Measurements from ENCODE around the gene PCP2. TPM values are rescaled to one million over a fixed set of nuclear protein-coding genes. Genes with fewer than 3 reads are reported as not detected.

PCP2 gene
- polyA plus RNA-seq, 2 of the 4 experiments (the other 2 are of a cell fraction) = 0.19 TPM; not detected in 1

DNA sequence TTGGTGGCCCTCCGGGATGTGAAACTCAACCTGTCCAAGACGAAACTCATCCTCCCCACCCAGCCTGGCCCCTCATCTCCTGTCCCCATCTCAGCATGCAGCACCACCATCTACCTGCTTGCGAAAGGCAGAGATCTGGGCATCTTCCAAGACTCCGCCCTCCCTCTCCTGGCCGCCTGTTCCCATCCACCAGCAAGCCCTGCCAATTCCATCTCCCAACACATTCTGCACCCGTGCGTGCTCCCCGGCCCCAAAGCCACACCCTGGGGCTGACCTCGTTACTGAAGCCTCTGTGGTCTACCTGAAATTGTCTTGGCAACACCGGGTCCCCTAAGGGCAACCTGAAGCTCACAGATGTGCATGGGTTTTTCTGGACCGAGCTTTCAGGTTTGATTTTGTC, 51.1 kb downstream of the PCP2 start:
- TF ChIP-seq POLR2AphosphoS2 (conservative IDR thresholded peaks at IDR 0.05; ENCODE audit: low read length) (no peak), GATA3 (IDR thresholded peaks at IDR 0.05; ENCODE audit: borderline replicate concordance) (no peak), EP300 (IDR thresholded peaks at IDR 0.05) (no peak), ZSCAN20 (CRISPR knock-in tag; IDR thresholded peaks at IDR 0.05) (no peak), KDM5A (IDR thresholded peaks at IDR 0.05) (no peak), POLR2A (IDR thresholded peaks at IDR 0.05; ENCODE audit: low read length) (no peak), HOXB13 (CRISPR knock-in tag; IDR thresholded peaks at IDR 0.05; ENCODE audit: low read depth) (no peak), EHMT2 (IDR thresholded peaks at IDR 0.05; ENCODE audit: low read depth) (no peak), CBX8 (IDR thresholded peaks at IDR 0.05) (no peak), RARB (CRISPR knock-in tag; IDR thresholded peaks at IDR 0.05) (no peak), BHLHE40 (IDR thresholded peaks at IDR 0.05; ENCODE audit: low read depth, low read length) (no peak), HEYL (CRISPR knock-in tag; IDR thresholded peaks at IDR 0.05) (no peak), SMC3 (IDR thresholded peaks at IDR 0.05) (no peak), TFCP2L1 (CRISPR knock-in tag; IDR thresholded peaks at IDR 0.05) (no peak), JUN (IDR thresholded peaks at IDR 0.05) (no peak), KDM1A (IDR thresholded peaks at IDR 0.05; ENCODE audit: low read depth) (no peak)
- TF ChIP-seq, protein P1, sequence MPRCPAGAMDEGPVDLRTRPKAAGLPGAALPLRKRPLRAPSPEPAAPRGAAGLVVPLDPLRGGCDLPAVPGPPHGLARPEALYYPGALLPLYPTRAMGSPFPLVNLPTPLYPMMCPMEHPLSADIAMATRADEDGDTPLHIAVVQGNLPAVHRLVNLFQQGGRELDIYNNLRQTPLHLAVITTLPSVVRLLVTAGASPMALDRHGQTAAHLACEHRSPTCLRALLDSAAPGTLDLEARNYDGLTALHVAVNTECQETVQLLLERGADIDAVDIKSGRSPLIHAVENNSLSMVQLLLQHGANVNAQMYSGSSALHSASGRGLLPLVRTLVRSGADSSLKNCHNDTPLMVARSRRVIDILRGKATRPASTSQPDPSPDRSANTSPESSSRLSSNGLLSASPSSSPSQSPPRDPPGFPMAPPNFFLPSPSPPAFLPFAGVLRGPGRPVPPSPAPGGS (IDR thresholded peaks at IDR 0.05) = no peak
- TF ChIP-seq, protein P2, sequence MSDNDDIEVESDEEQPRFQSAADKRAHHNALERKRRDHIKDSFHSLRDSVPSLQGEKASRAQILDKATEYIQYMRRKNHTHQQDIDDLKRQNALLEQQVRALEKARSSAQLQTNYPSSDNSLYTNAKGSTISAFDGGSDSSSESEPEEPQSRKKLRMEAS (IDR thresholded peaks at IDR 0.05) = no peak
- TF ChIP-seq, protein P3, sequence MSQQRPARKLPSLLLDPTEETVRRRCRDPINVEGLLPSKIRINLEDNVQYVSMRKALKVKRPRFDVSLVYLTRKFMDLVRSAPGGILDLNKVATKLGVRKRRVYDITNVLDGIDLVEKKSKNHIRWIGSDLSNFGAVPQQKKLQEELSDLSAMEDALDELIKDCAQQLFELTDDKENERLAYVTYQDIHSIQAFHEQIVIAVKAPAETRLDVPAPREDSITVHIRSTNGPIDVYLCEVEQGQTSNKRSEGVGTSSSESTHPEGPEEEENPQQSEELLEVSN (IDR thresholded peaks at IDR 0.05; ENCODE audit: borderline replicate concordance, low read depth) = no peak
- TF ChIP-seq, protein P4, sequence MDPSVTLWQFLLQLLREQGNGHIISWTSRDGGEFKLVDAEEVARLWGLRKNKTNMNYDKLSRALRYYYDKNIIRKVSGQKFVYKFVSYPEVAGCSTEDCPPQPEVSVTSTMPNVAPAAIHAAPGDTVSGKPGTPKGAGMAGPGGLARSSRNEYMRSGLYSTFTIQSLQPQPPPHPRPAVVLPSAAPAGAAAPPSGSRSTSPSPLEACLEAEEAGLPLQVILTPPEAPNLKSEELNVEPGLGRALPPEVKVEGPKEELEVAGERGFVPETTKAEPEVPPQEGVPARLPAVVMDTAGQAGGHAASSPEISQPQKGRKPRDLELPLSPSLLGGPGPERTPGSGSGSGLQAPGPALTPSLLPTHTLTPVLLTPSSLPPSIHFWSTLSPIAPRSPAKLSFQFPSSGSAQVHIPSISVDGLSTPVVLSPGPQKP (IDR thresholded peaks at IDR 0.05; ENCODE audit: low read depth, low read length) = no peak
- H3K4me3 ChIP-seq = no peak overlapping the region
- no peak overlapping the region for H3K4me2 ChIP-seq
- ChIA-PET POLR2A (no interaction called here), CTCF (interaction anchor here (1.6 to 2.0 kb wide), 2 partner anchors 14 to 98 kb away, joined by 4 to 7 read pairs; partner anchors contain the start of gene TRAPPC5)
- no peaks in the 10 kb centered on the region for H3K4me1 ChIP-seq
- no peak overlapping the region for H3K27ac ChIP-seq
- H3K9me3 ChIP-seq = no peaks in the 10 kb centered on the region
- ATAC-seq (no peak), FAIRE-seq (no peak), DNase-seq (ENCODE audit: low read depth in 1 of 2, low spot score in 1 of 2) (no peak)
- WGBS (ENCODE audit: missing lambda C conversion rate) = 32% methylated on average over 11 of the region's 11 CpGs

Small RNA genes within 50 kb of the gene (small RNA-seq; reads per million reads assigned to genes)
- 0 reads per million in 6 experiments for gene MIR6792

Other genes with a start within 250 kb of the PCP2 start
- gene PEX11G, start 144.7 kb downstream of the PCP2 start, polyA plus RNA-seq (2011; rRNA removed) = 1.3 and 1.5 TPM in 2 replicates
- gene PEX11G, start 144.7 kb downstream of the PCP2 start, polyA plus RNA-seq (2017; fragmentation: RNase III; extraction: RNeasy Plus Mini Kit Qiagen cat#74134 plus additional on column Dnase treatment) = 1.8 to 2.9 TPM (median 1.9 TPM) in 3 replicates
- gene ZNF358, start 117.6 kb downstream of the PCP2 start, polyA plus RNA-seq (2011; rRNA removed) = 9.5 and 9.9 TPM in 2 replicates
- 10.7 to 15.4 TPM (median 14.0 TPM) in 3 replicates for gene ZNF358, start 117.6 kb downstream of the PCP2 start, polyA plus RNA-seq (2017; fragmentation: RNase III; extraction: RNeasy Plus Mini Kit Qiagen cat#74134 plus additional on column Dnase treatment)
- 13.1 and 13.5 TPM in 2 replicates for gene MCOLN1, start 111.1 kb downstream of the PCP2 start, polyA plus RNA-seq (2011; rRNA removed)
- gene MCOLN1, start 111.1 kb downstream of the PCP2 start, polyA plus RNA-seq (2017; fragmentation: RNase III; extraction: RNeasy Plus Mini Kit Qiagen cat#74134 plus additional on column Dnase treatment) = 8.4 to 13.4 TPM (median 12.6 TPM) in 3 replicates
- gene PNPLA6, start 98.0 kb downstream of the PCP2 start, polyA plus RNA-seq (2011; rRNA removed) = 13.8 and 17.0 TPM in 2 replicates
- gene PNPLA6, start 98.0 kb downstream of the PCP2 start, polyA plus RNA-seq (2017; fragmentation: RNase III; extraction: RNeasy Plus Mini Kit Qiagen cat#74134 plus additional on column Dnase treatment) = 40.8 to 66.1 TPM (median 58.1 TPM) in 3 replicates
- gene CAMSAP3, start 37.9 kb downstream of the PCP2 start, polyA plus RNA-seq (2011; rRNA removed) = 0.81 and 1.3 TPM in 2 replicates
- gene CAMSAP3, start 37.9 kb downstream of the PCP2 start, polyA plus RNA-seq (2017; fragmentation: RNase III; extraction: RNeasy Plus Mini Kit Qiagen cat#74134 plus additional on column Dnase treatment) = 2.4 to 3.6 TPM (median 2.9 TPM) in 3 replicates
- 13.9 and 15.0 TPM in 2 replicates for gene XAB2, start 4.2 kb downstream of the PCP2 start, polyA plus RNA-seq (2011; rRNA removed)
- gene XAB2, start 4.2 kb downstream of the PCP2 start, polyA plus RNA-seq (2017; fragmentation: RNase III; extraction: RNeasy Plus Mini Kit Qiagen cat#74134 plus additional on column Dnase treatment) = 21.2 to 22.2 TPM (median 21.6 TPM) in 3 replicates
- 28.5 and 48.6 TPM in 2 replicates for gene PET100, start 3.9 kb downstream of the PCP2 start, polyA plus RNA-seq (2011; rRNA removed)
- gene PET100, start 3.9 kb downstream of the PCP2 start, polyA plus RNA-seq (2017; fragmentation: RNase III; extraction: RNeasy Plus Mini Kit Qiagen cat#74134 plus additional on column Dnase treatment) = 85.0 to 109 TPM (median 99.3 TPM) in 3 replicates
- gene STXBP2, start 3.4 kb upstream of the PCP2 start, polyA plus RNA-seq (2011; rRNA removed) = 44.4 and 47.2 TPM in 2 replicates
- 39.4 to 47.6 TPM (median 41.4 TPM) in 3 replicates for gene STXBP2, start 3.4 kb upstream of the PCP2 start, polyA plus RNA-seq (2017; fragmentation: RNase III; extraction: RNeasy Plus Mini Kit Qiagen cat#74134 plus additional on column Dnase treatment)
- gene RETN, start 35.3 kb upstream of the PCP2 start, polyA plus RNA-seq (2011; rRNA removed) = not detected in 2 replicates
- not detected in 3 replicates for gene RETN, start 35.3 kb upstream of the PCP2 start, polyA plus RNA-seq (2017; fragmentation: RNase III; extraction: RNeasy Plus Mini Kit Qiagen cat#74134 plus additional on column Dnase treatment)
- gene MCEMP1, start 43.4 kb upstream of the PCP2 start, polyA plus RNA-seq (2011; rRNA removed) = 0.05 and 0.17 TPM in 2 replicates
- gene MCEMP1, start 43.4 kb upstream of the PCP2 start, polyA plus RNA-seq (2017; fragmentation: RNase III; extraction: RNeasy Plus Mini Kit Qiagen cat#74134 plus additional on column Dnase treatment) = not detected in 3 replicates
- gene TRAPPC5, start 47.1 kb upstream of the PCP2 start, polyA plus RNA-seq (2011; rRNA removed) = 23.8 and 31.6 TPM in 2 replicates
- 50.9 to 60.8 TPM (median 59.8 TPM) in 3 replicates for gene TRAPPC5, start 47.1 kb upstream of the PCP2 start, polyA plus RNA-seq (2017; fragmentation: RNase III; extraction: RNeasy Plus Mini Kit Qiagen cat#74134 plus additional on column Dnase treatment)
- not detected in 2 replicates for gene FCER2, start 68.4 kb upstream of the PCP2 start, polyA plus RNA-seq (2011; rRNA removed)
- gene FCER2, start 68.4 kb upstream of the PCP2 start, polyA plus RNA-seq (2017; fragmentation: RNase III; extraction: RNeasy Plus Mini Kit Qiagen cat#74134 plus additional on column Dnase treatment) = not detected in 3 replicates
- gene CLEC4G, start 98.4 kb upstream of the PCP2 start, polyA plus RNA-seq (2011; rRNA removed) = not detected in 2 replicates
- gene CLEC4G, start 98.4 kb upstream of the PCP2 start, polyA plus RNA-seq (2017; fragmentation: RNase III; extraction: RNeasy Plus Mini Kit Qiagen cat#74134 plus additional on column Dnase treatment) = not detected in 3 replicates
- not detected in 2 replicates for gene CD209, start 113.8 kb upstream of the PCP2 start, polyA plus RNA-seq (2011; rRNA removed)
- not detected in 3 replicates for gene CD209, start 113.8 kb upstream of the PCP2 start, polyA plus RNA-seq (2017; fragmentation: RNase III; extraction: RNeasy Plus Mini Kit Qiagen cat#74134 plus additional on column Dnase treatment)
- not detected in 2 replicates for gene CLEC4M, start 129.5 kb upstream of the PCP2 start, polyA plus RNA-seq (2011; rRNA removed)
- gene CLEC4M, start 129.5 kb upstream of the PCP2 start, polyA plus RNA-seq (2017; fragmentation: RNase III; extraction: RNeasy Plus Mini Kit Qiagen cat#74134 plus additional on column Dnase treatment) = not detected in 3 replicates
- gene EVI5L, start 196.5 kb upstream of the PCP2 start, polyA plus RNA-seq (2011; rRNA removed) = 1.1 and 1.2 TPM in 2 replicates
- gene EVI5L, start 196.5 kb upstream of the PCP2 start, polyA plus RNA-seq (2017; fragmentation: RNase III; extraction: RNeasy Plus Mini Kit Qiagen cat#74134 plus additional on column Dnase treatment) = 1.2 to 2.3 TPM (median 1.8 TPM) in 3 replicates
- 0.04 and 0.05 TPM in 2 replicates for gene PRR36, start 240.7 kb upstream of the PCP2 start, polyA plus RNA-seq (2011; rRNA removed)
- 0.22 to 0.35 TPM (median 0.30 TPM) in 3 replicates for gene PRR36, start 240.7 kb upstream of the PCP2 start, polyA plus RNA-seq (2017; fragmentation: RNase III; extraction: RNeasy Plus Mini Kit Qiagen cat#74134 plus additional on column Dnase treatment)

All from A549 (cell line).